ENCODE measurements around the gene PRELP.
A peak's percentile ranks its signal among the peaks of the same experiment; 100 is the strongest.

PRELP gene

DNA sequence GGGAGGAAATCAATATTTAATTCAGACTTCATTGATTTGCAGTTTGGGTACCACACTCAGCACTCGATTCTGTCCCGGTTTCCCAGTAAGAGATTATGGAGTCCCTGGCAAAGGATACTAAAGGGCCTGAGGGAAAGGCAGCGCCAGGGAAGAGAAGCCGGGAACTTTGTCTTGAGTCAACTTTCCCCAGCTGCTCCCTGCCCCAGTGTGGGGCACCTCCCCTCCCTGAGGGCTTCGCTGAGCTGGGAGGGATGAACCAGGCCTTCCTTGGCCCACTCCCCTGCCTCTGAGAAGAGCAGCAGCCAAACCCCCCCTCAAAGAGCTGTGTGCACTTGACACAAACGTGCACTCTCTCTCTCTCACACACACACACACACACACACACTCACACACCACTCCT is 51.0 kb downstream of the PRELP start:
- no peak overlapping the region for H3K4me3 ChIP-seq (ENCODE audit: low read depth, low read length)
- no peak for DNase-seq (ENCODE audit: low read depth)
- TF ChIP-seq, protein P1, sequence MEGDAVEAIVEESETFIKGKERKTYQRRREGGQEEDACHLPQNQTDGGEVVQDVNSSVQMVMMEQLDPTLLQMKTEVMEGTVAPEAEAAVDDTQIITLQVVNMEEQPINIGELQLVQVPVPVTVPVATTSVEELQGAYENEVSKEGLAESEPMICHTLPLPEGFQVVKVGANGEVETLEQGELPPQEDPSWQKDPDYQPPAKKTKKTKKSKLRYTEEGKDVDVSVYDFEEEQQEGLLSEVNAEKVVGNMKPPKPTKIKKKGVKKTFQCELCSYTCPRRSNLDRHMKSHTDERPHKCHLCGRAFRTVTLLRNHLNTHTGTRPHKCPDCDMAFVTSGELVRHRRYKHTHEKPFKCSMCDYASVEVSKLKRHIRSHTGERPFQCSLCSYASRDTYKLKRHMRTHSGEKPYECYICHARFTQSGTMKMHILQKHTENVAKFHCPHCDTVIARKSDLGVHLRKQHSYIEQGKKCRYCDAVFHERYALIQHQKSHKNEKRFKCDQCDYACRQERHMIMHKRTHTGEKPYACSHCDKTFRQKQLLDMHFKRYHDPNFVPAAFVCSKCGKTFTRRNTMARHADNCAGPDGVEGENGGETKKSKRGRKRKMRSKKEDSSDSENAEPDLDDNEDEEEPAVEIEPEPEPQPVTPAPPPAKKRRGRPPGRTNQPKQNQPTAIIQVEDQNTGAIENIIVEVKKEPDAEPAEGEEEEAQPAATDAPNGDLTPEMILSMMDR (conservative IDR thresholded peaks at IDR 0.05; ENCODE audit: low read depth, low read length), result no peak

DNA sequence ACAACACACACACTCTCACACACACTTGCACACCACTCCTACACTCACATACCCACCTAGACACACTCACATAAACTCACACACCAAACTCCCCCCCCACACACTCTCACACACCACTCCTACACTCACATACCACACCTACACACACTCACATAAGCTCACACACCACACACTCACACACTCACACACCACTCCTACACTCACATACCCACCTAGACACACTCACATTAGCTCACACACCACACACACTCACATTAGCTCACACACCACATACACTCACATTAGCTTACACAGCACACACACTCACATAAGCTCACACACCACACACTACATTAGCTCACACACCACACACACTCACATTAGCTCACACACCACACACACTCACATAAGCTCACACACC is 51.4 kb downstream of the PRELP start:
- TF ChIP-seq, protein P1 (conservative IDR thresholded peaks at IDR 0.05; ENCODE audit: low read depth, low read length), result no peak
- DNase-seq (ENCODE audit: low read depth), result no peak
- H3K4me3 ChIP-seq (ENCODE audit: low read depth, low read length), result no peak overlapping the region

- no peak for DNase-seq (ENCODE audit: low read depth)
- TF ChIP-seq, protein P1 (conservative IDR thresholded peaks at IDR 0.05; ENCODE audit: low read depth, low read length), result peak; percentile 4
- no peak overlapping the region for H3K4me3 ChIP-seq (ENCODE audit: low read depth, low read length)
Measured at GRCh38 chr1:203528063-203528462, 52.5 kb downstream of the PRELP start.

- TF ChIP-seq, protein P1 (conservative IDR thresholded peaks at IDR 0.05; ENCODE audit: low read depth, low read length), result no peak
- H3K4me3 ChIP-seq (ENCODE audit: low read depth, low read length), result no peak overlapping the region
- no peak for DNase-seq (ENCODE audit: low read depth)
Measured at GRCh38 chr1:203528976-203529835, 53.6 kb downstream of the PRELP start.

- TF ChIP-seq, protein P1 (conservative IDR thresholded peaks at IDR 0.05; ENCODE audit: low read depth, low read length), result no peak
- no peak overlapping the region for H3K4me3 ChIP-seq (ENCODE audit: low read depth, low read length)
- no peak for DNase-seq (ENCODE audit: low read depth)
Measured at GRCh38 chr1:203531063-203531462, 55.5 kb downstream of the PRELP start.

DNA sequence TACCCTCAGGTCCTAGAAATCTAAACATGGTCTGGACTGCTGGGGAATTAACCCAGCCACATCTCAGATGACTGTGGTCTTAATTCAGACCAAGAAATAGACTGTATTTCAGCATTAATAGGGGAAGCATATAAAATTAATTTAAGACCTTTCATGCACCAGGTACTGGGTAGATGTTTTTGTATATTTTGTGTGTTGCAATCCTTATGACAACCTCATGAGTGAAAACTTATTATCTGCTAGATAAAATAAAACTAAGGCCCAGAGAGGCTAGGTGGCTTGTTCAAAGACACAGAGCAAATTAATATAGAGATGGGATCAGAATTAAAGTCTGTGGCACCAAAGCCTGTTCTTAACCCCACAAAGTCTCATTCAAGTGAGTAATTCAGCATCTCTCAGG is 58.4 kb downstream of the PRELP start:
- TF ChIP-seq, protein P1 (conservative IDR thresholded peaks at IDR 0.05; ENCODE audit: low read depth, low read length), result no peak
- no peak overlapping the region for H3K4me3 ChIP-seq (ENCODE audit: low read depth, low read length)
- DNase-seq (ENCODE audit: low read depth), result no peak

DNA sequence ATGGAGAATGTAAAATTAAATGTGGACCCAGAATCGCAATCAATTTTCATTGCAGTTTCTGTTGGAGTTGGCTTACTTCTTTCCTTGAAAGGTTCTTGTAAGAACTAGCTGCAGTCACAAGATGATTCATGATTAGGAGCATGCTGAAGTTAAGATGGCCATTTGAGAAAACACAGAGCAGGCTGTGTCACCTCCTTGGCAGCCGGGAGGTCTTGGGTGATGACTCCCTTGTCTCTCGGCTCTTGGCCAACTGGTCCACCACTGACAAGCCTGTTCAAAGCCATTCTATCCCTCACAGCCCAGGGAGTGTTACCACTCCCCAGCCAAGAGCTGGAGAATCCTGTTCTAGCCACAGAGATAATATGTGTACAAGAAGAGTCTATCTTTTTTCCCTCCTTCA is 58.9 kb downstream of the PRELP start:
- TF ChIP-seq, protein P1 (conservative IDR thresholded peaks at IDR 0.05; ENCODE audit: low read depth, low read length), result no peak

More for the DNA sequence above, 58.9 kb downstream of the PRELP start:
- DNase-seq (ENCODE audit: low read depth), result peak; percentile 79
- no peak overlapping the region for H3K4me3 ChIP-seq (ENCODE audit: low read depth, low read length)

Data from choroid plexus epithelial cell (primary cell).